ENCODE results near the gene MIEN1.

MIEN1 gene, protein sequence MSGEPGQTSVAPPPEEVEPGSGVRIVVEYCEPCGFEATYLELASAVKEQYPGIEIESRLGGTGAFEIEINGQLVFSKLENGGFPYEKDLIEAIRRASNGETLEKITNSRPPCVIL

DNA sequence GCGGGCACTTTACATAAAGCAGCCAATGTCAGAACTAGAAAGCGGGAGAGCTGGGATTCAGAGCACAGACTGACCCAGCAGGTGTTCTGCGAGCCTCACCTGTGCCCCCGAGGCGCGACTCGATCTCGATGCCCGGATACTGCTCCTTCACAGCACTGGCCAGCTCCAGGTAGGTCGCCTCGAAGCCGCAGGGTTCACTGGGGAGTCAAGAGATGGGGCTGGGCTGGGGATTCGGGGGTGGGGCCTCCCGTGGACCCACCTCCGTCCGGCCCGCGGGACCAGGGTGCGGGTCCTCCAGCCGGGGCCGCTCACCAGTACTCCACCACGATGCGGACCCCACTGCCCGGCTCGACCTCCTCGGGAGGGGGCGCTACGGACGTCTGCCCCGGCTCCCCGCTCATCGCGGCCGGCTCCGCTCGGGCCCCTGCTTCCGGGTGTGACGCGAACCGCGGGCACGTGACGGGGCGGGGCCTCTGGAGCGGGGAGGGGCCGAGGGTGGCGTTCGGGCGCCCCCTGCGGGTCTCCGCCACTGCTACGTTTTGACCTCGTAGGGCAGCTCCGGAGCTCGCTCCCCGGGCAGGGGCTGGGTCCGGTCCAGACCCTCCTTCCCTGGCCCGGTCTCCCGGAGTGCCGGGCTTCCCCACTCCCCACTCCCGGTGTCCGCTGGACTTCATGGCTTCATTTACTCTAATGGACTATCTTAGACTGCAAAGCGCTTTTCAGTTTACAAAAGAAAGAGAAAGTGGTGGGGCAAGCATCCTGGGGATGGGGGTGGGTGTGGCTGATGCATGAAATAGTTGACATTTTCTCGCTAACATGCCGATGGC is at the start of gene MIEN1:
Gene MIEN1, minus strand, starts transcription at position 438 of the 827 bp plus-strand sequence. Its CDS starts 37 bp downstream, at position 401.
- no peaks in the 10 kb centered on the region for H3K27me3 ChIP-seq (ENCODE audit: control insufficient read depth in 2 of 2, insufficient read depth in 2 of 2, low read length in 2 of 2)
- H3K4me3 ChIP-seq (ENCODE audit: low read length in 2 of 2) = peak within 1 kb of the TSS; percentile 82 to 84
- H3K9ac ChIP-seq (ENCODE audit: low read depth in 1 of 2, low read length in 2 of 2) = peak within 1 kb of the TSS; percentile 84 to 85
- peak within 1 kb of the TSS; percentile 86 to 88 for H3K27ac ChIP-seq (ENCODE audit: low read depth in 2 of 2, low read length in 2 of 2)
- H3K9me3 ChIP-seq (ENCODE audit: control insufficient read depth in 2 of 2, low read length in 2 of 2) = no peaks in the 10 kb centered on the region
- H3K36me3 ChIP-seq (ENCODE audit: control insufficient read depth in 2 of 2, insufficient read depth in 2 of 2, low read length in 2 of 2) = peaks cover 26 to 30% of the 10 kb centered on the region in 2 donors
- peaks cover 4 to 17% of the 10 kb centered on the region in 2 donors for H3K4me1 ChIP-seq (ENCODE audit: control insufficient read depth in 2 of 2, insufficient read depth in 2 of 2, low read length in 2 of 2)

DNA sequence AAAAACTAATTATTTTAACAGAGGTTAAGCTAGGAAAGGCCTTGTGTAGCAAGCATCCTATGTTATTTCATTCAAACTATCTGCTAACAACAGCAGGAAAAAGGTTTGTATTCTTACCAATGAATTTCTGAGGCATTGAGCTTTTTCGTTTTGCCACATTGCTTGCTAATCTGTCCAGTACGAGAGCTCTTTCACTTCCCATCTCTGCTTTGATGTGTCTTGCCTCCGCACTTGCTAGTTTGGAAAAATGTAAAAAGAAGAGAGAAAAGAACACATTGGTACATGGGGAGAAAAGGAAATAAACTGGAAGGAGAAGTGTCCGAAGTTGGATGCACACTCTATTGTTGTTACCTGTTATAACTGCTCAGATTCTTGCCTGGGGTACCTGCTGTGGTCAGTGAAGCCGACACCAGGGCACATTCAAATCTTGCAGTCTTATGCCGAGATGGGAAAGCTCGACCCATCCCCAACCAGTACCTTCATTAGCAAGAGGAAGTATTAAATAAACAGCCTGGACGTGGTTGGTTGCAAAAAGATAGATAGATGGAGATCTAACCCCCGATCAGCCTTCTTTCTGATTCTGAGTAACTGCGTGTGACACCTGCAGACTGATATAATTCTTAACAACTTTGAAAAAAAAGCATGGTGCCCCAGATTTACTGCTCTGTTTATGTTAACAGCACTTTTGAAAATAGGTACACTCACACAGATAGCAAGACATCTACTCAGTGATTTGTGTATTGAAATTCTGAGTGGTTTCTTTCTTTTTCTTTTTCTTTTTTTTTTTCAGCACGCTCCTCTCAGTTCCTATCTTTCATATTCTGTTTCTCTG is 47.4 kb upstream of the MIEN1 start:
- Histone ChIP-seq H3K4me3 (ENCODE audit: low read length in 2 of 2) (peak overlapping the region; percentile 52 to 67), H3K36me3 (ENCODE audit: control insufficient read depth in 2 of 2, insufficient read depth in 2 of 2, low read length in 2 of 2) (no peaks in the 10 kb centered on the region), H3K27ac (ENCODE audit: low read depth in 2 of 2, low read length in 2 of 2) (peak overlapping the region; percentile 71 to 75), H3K4me1 (ENCODE audit: control insufficient read depth in 2 of 2, insufficient read depth in 2 of 2, low read length in 2 of 2) (peaks cover 0 to 17% of the 10 kb centered on the region in 2 donors), H3K9ac (ENCODE audit: low read depth in 1 of 2, low read length in 2 of 2) (peak overlapping the region; percentile 26 to 53), H3K27me3 (ENCODE audit: control insufficient read depth in 2 of 2, insufficient read depth in 2 of 2, low read length in 2 of 2) (peaks cover 3 to 4% of the 10 kb centered on the region in 2 donors), H3K9me3 (ENCODE audit: control insufficient read depth in 2 of 2, low read length in 2 of 2) (no peaks in the 10 kb centered on the region)

DNA sequence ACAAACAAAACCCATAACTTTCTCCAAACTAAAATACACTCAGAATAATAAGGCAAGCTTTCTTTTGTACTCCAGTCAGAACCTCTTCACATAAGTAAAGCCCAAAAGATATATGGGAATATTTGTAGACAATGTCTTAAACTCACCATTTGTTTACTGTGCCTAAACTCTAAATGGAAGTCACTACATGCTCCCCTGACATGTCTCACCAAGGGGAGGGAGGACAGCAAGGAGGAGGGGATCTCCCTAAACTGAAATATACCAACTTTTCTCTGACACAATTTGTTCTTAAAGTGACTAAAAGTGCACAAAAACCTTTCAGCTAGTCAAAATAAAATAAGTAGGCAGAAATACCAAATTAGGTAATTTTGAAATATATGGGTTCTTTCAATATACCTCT is 45.9 kb upstream of the MIEN1 start:
- Histone ChIP-seq H3K27ac (ENCODE audit: low read depth in 2 of 2, low read length in 2 of 2) (peak overlapping the region; percentile 57 to 75), H3K27me3 (ENCODE audit: control insufficient read depth in 2 of 2, insufficient read depth in 2 of 2, low read length in 2 of 2) (peaks cover 3 to 4% of the 10 kb centered on the region in 2 donors), H3K4me3 (ENCODE audit: low read length in 2 of 2) (peak overlapping the region in 1 of 2 donors; percentile 67), H3K36me3 (ENCODE audit: control insufficient read depth in 2 of 2, insufficient read depth in 2 of 2, low read length in 2 of 2) (no peaks in the 10 kb centered on the region), H3K9me3 (ENCODE audit: control insufficient read depth in 2 of 2, low read length in 2 of 2) (no peaks in the 10 kb centered on the region), H3K9ac (ENCODE audit: low read depth in 1 of 2, low read length in 2 of 2) (peak overlapping the region in 1 of 2 donors; percentile 44), H3K4me1 (ENCODE audit: control insufficient read depth in 2 of 2, insufficient read depth in 2 of 2, low read length in 2 of 2) (peaks cover 0 to 13% of the 10 kb centered on the region in 2 donors)

DNA sequence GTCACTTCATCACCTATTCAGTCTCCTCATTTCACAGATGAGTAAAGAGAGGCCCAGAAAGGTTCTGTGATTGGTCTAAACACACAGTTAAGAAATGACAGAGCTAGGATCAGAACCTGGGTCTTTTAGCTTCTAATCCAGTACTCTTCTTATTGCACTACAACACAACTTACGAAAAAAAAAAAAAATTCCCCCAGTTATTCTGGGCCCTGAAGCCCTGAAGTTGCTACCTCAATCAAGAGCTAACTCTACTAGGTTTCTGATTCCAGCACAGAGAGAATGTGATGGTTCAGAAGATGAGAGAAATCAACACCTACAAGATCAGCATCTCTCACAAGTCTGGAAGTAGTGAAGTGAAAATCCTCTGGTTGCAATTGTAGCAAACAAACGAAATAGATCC is 44.7 kb upstream of the MIEN1 start:
- Histone ChIP-seq H3K27ac (ENCODE audit: low read depth in 2 of 2, low read length in 2 of 2) (peak overlapping the region in 1 of 2 donors; percentile 48), H3K27me3 (ENCODE audit: control insufficient read depth in 2 of 2, insufficient read depth in 2 of 2, low read length in 2 of 2) (peaks cover 3 to 4% of the 10 kb centered on the region in 2 donors), H3K9ac (ENCODE audit: low read depth in 1 of 2, low read length in 2 of 2) (peak overlapping the region in 1 of 2 donors; percentile 24), H3K36me3 (ENCODE audit: control insufficient read depth in 2 of 2, insufficient read depth in 2 of 2, low read length in 2 of 2) (no peaks in the 10 kb centered on the region), H3K4me1 (ENCODE audit: control insufficient read depth in 2 of 2, insufficient read depth in 2 of 2, low read length in 2 of 2) (peaks cover 3 to 13% of the 10 kb centered on the region in 2 donors), H3K4me3 (ENCODE audit: low read length in 2 of 2) (peak overlapping the region in 1 of 2 donors; percentile 37), H3K9me3 (ENCODE audit: control insufficient read depth in 2 of 2, low read length in 2 of 2) (no peaks in the 10 kb centered on the region)

DNA sequence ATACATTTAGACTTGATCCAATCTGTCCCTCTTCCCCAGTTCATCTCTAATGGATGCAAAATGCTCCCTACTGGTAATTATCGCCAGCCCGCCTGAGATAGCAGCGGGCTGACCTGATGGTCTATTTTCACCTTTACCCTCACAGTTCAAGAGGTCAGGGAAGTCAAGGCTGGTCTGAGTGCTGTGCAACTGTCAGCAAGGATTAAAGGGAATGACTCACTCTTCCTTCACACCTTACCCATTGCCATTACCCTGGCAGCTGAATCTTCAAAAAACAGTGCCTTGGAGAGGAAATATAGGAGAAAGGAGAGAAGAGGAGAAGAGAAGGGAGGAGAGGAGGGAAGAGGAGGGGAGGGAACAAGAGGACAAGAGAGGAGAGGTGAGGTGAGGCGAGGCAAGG is 43.7 kb upstream of the MIEN1 start:
- H3K36me3 ChIP-seq (ENCODE audit: control insufficient read depth in 2 of 2, insufficient read depth in 2 of 2, low read length in 2 of 2) = no peaks in the 10 kb centered on the region
- peaks cover 3 to 15% of the 10 kb centered on the region in 2 donors for H3K4me1 ChIP-seq (ENCODE audit: control insufficient read depth in 2 of 2, insufficient read depth in 2 of 2, low read length in 2 of 2)
- H3K27ac ChIP-seq (ENCODE audit: low read depth in 2 of 2, low read length in 2 of 2) = peak overlapping the region; percentile 11 to 72
- peaks cover 3 to 4% of the 10 kb centered on the region in 2 donors for H3K27me3 ChIP-seq (ENCODE audit: control insufficient read depth in 2 of 2, insufficient read depth in 2 of 2, low read length in 2 of 2)
- no peaks in the 10 kb centered on the region for H3K9me3 ChIP-seq (ENCODE audit: control insufficient read depth in 2 of 2, low read length in 2 of 2)
- H3K9ac ChIP-seq (ENCODE audit: low read depth in 1 of 2, low read length in 2 of 2) = peak overlapping the region in 1 of 2 donors; percentile 36
- peak overlapping the region in 1 of 2 donors; percentile 37 for H3K4me3 ChIP-seq (ENCODE audit: low read length in 2 of 2)

DNA sequence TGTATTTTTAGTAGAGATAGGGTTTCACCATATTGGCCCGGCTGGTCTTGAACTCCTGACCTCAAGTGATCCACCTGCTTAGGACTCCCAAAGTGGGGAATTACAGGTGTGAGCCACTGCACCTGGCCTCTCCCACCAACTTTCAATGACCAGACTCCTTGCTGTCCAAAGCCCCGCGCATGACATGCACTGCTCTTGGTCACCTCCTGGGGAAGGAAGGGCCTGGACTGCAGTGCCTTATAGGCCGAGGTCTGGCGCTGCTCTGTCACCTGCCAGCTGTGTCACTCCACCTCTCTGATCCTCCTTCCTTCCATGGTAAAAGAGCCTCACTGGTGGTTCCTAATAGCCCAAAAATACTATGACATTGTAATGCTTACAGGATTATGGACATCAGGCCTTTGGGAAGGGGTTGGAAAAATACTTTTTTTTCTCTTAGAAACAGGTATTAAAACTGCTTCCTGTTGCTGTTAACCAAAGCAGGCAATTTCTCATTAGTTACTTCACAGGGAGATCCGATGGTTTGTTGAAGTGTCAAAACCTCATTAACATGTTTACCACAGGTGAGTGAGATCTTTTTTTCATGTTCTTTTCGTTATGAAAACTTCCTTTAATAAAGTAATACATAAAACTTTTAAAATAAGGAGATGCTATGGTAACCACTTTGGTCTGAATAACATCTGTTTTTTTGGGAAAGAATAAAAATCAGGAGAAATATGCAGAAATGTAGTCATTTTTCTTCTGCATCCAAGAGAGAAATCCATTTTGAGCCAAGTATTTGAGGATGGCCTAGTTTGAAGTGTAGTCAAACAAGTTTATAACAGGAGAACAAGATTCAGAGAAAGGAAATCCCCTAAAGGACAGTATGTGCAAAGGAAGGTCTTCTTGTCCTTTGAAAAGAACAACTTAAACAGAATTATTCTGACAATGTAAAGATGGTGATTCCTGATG is 42.9 kb upstream of the MIEN1 start:
- Histone ChIP-seq H3K27me3 (ENCODE audit: control insufficient read depth in 2 of 2, insufficient read depth in 2 of 2, low read length in 2 of 2) (peaks cover 3 to 4% of the 10 kb centered on the region in 2 donors), H3K9me3 (ENCODE audit: control insufficient read depth in 2 of 2, low read length in 2 of 2) (no peaks in the 10 kb centered on the region), H3K4me3 (ENCODE audit: low read length in 2 of 2) (no peak overlapping the region), H3K4me1 (ENCODE audit: control insufficient read depth in 2 of 2, insufficient read depth in 2 of 2, low read length in 2 of 2) (peaks cover 3 to 16% of the 10 kb centered on the region in 2 donors), H3K9ac (ENCODE audit: low read depth in 1 of 2, low read length in 2 of 2) (peak overlapping the region in 1 of 2 donors; percentile 4), H3K36me3 (ENCODE audit: control insufficient read depth in 2 of 2, insufficient read depth in 2 of 2, low read length in 2 of 2) (no peaks in the 10 kb centered on the region), H3K27ac (ENCODE audit: low read depth in 2 of 2, low read length in 2 of 2) (peak overlapping the region; percentile 48 to 78)

DNA sequence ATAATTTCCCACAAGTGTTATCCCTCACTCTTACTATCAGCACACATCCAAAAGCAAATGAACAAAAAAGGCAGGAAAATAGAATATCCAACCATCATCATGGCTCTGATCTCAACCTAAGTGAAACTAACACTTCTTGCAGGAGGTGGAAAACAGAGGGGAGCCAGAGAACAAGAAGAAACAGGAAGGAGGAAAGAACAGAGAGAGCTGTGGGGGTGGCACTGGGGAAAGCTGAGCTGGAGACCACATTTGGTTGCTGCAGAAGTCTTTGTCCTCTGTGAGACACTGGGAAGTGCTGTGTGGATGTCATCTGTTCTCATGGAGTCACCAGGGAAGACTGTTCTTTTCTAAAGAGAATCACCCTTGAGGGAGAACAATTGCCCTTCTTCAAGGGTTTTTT is 42.1 kb upstream of the MIEN1 start:
- no peaks in the 10 kb centered on the region for H3K36me3 ChIP-seq (ENCODE audit: control insufficient read depth in 2 of 2, insufficient read depth in 2 of 2, low read length in 2 of 2)
- H3K27ac ChIP-seq (ENCODE audit: low read depth in 2 of 2, low read length in 2 of 2) = peak overlapping the region; percentile 48 to 78
- peaks cover 3 to 4% of the 10 kb centered on the region in 2 donors for H3K27me3 ChIP-seq (ENCODE audit: control insufficient read depth in 2 of 2, insufficient read depth in 2 of 2, low read length in 2 of 2)
- H3K9ac ChIP-seq (ENCODE audit: low read depth in 1 of 2, low read length in 2 of 2) = no peak overlapping the region
- H3K4me1 ChIP-seq (ENCODE audit: control insufficient read depth in 2 of 2, insufficient read depth in 2 of 2, low read length in 2 of 2) = peaks cover 3 to 16% of the 10 kb centered on the region in 2 donors
- no peaks in the 10 kb centered on the region for H3K9me3 ChIP-seq (ENCODE audit: control insufficient read depth in 2 of 2, low read length in 2 of 2)
- H3K4me3 ChIP-seq (ENCODE audit: low read length in 2 of 2) = peak overlapping the region in 1 of 2 donors; percentile 22

DNA sequence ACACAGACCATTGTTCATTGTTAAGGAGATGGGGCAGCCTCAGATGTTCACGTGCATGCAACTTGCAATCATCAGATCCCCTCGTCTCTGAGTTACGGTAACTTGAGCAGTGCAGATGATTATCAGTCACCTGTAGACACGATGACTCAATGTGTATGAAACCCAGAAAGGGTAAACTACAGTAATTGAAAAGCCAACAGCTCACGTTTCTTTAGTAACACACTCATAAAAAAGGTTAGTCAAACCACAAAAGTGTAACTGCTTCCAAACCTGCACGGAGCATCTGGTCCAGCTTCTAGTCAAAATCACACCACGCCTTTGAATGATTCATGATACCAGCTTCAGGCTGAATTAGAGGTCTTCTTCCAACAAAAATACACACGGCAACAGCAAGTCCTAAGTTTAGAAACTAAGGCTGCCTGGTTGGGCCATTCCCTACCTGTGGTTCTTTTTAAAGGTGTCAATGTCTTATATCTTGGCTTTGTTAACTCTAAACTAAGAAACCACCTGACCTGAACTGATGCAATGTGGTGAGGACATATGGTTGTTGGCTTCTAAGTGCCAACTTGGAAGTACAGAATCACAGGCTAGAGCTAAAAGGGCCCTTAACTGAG is 39.7 kb upstream of the MIEN1 start:
- H3K4me1 ChIP-seq (ENCODE audit: control insufficient read depth in 2 of 2, insufficient read depth in 2 of 2, low read length in 2 of 2) = peaks cover 3 to 16% of the 10 kb centered on the region in 2 donors
- no peaks in the 10 kb centered on the region for H3K9me3 ChIP-seq (ENCODE audit: control insufficient read depth in 2 of 2, low read length in 2 of 2)
- H3K4me3 ChIP-seq (ENCODE audit: low read length in 2 of 2) = peak overlapping the region in 1 of 2 donors; percentile 15
- peak overlapping the region in 1 of 2 donors; percentile 57 for H3K27ac ChIP-seq (ENCODE audit: low read depth in 2 of 2, low read length in 2 of 2)
- peaks cover 0 to 7% of the 10 kb centered on the region in 2 donors for H3K36me3 ChIP-seq (ENCODE audit: control insufficient read depth in 2 of 2, insufficient read depth in 2 of 2, low read length in 2 of 2)
- no peak overlapping the region for H3K9ac ChIP-seq (ENCODE audit: low read depth in 1 of 2, low read length in 2 of 2)
- peaks cover 3 to 4% of the 10 kb centered on the region in 2 donors for H3K27me3 ChIP-seq (ENCODE audit: control insufficient read depth in 2 of 2, insufficient read depth in 2 of 2, low read length in 2 of 2)

DNA sequence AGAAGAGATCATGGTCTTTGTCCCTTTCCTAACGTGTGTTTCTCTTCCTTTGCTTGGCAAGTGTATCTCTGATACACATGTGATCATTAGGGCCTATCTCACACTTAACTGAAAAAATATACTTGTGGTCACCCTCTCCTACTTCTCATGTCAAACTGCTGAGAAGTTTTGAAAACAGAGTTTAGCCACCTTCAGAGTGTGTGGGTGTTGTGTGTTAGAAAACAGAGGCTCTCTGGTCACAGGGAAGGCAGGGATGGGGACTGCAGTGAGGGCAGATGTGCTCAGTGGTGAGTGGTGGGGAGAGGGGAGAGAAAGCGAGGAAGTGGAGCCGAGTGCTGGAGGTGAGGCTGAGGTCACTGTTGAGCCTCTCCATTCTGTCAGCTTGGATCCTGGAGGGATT is 36.8 kb upstream of the MIEN1 start:
- Histone ChIP-seq H3K27ac (ENCODE audit: low read depth in 2 of 2, low read length in 2 of 2) (peak overlapping the region in 1 of 2 donors; percentile 10), H3K4me1 (ENCODE audit: control insufficient read depth in 2 of 2, insufficient read depth in 2 of 2, low read length in 2 of 2) (peaks cover 3 to 7% of the 10 kb centered on the region in 2 donors), H3K4me3 (ENCODE audit: low read length in 2 of 2) (no peak overlapping the region), H3K9ac (ENCODE audit: low read depth in 1 of 2, low read length in 2 of 2) (no peak overlapping the region), H3K9me3 (ENCODE audit: control insufficient read depth in 2 of 2, low read length in 2 of 2) (no peaks in the 10 kb centered on the region), H3K27me3 (ENCODE audit: control insufficient read depth in 2 of 2, insufficient read depth in 2 of 2, low read length in 2 of 2) (no peaks in the 10 kb centered on the region), H3K36me3 (ENCODE audit: control insufficient read depth in 2 of 2, insufficient read depth in 2 of 2, low read length in 2 of 2) (peaks cover 0 to 7% of the 10 kb centered on the region in 2 donors)

All from mucosa of rectum (tissue), 2 donors.